CD14-positive monocyte (primary cell): ENCODE measurements around the gene HID1. TPM values are rescaled to one million over a fixed set of nuclear protein-coding genes. Genes with fewer than 3 reads are reported as not detected.
A peak's percentile ranks its signal among the peaks of the same experiment; 100 is the strongest.
"Not testable (repeated sequence)": the region's sequence is repeated elsewhere in the genome, so short reads cannot be mapped to it uniquely, and the experiment has no call there.

ENCODE experiments used
- DNase-seq, 3 donors: peaks; one replicate each; pipeline ENCODE4 v3.0.0-alpha.2; 2011 to 2022
- H2AFZ ChIP-seq: 2 replicates; pipeline ENCODE4 v1.6.0; 2012; ENCODE audit warnings: mild to moderate bottlenecking, low read depth, low read length, inconsistent platforms; ENCODE audit not compliant: insufficient read depth, poor library complexity, severe bottlenecking
- H3K27ac ChIP-seq, 2 donors: 1 replicate in 1 of 2; 2 replicates in 1 of 2; pipeline ENCODE4 v1.5.1; 2012 to 2013; ENCODE audit warnings: low read length in 2 of 2, control low read depth in 1 of 2, inconsistent platforms in 1 of 2, low read depth in 1 of 2, mild to moderate bottlenecking in 1 of 2
- H3K27me3 ChIP-seq, 2 donors: one replicate each; pipeline versions ENCODE4 v1.6.0 to v1.6.1; 2011 to 2013; ENCODE audit warnings: low read length in 2 of 2; ENCODE audit not compliant: control insufficient read depth in 2 of 2, insufficient read depth in 2 of 2
- H3K36me3 ChIP-seq, 2 donors: replicated peaks in 1 of 2; 1 replicate in 1 of 2; 2 replicates in 1 of 2; pipeline versions ENCODE4 v1.5.1 to v1.6.1; 2012 to 2013; ENCODE audit warnings: low read length in 2 of 2, control low read depth in 1 of 2, inconsistent platforms in 1 of 2, mild to moderate bottlenecking in 1 of 2; ENCODE audit not compliant: insufficient read depth in 2 of 2, control insufficient read depth in 1 of 2
- H3K4me1 ChIP-seq, 2 donors: 1 replicate in 1 of 2; 2 replicates in 1 of 2; pipeline versions ENCODE4 v1.5.1 to v1.6.1; 2012 to 2013; ENCODE audit warnings: low read length in 2 of 2, control low read depth in 1 of 2, inconsistent platforms in 1 of 2, mild to moderate bottlenecking in 1 of 2, moderate library complexity in 1 of 2; ENCODE audit not compliant: insufficient read depth in 2 of 2, control insufficient read depth in 1 of 2
- H3K4me2 ChIP-seq: replicated peaks from 2 replicates; pipeline ENCODE3; 2012; ENCODE audit warnings: low read length, moderate library complexity, mild to moderate bottlenecking; ENCODE audit not compliant: poor library complexity, severe bottlenecking; ENCODE audit errors: extremely low read depth
- H3K4me3 ChIP-seq, 3 experiments: fragments of 200-600 bp in 1 of 3; sonication (generic) in 1 of 3; replicated peaks in 1 of 3; 1 replicate in 2 of 3; 2 replicates in 1 of 3; pipeline ENCODE4 v1.5.1; 2011 to 2013; ENCODE audit warnings: low read length in 3 of 3, mild to moderate bottlenecking in 3 of 3, control low read depth in 2 of 3, low read depth in 2 of 3, inconsistent platforms in 1 of 3, moderate library complexity in 1 of 3
- H3K79me2 ChIP-seq: 2 replicates; pipeline ENCODE4 v1.6.0; 2012; ENCODE audit warnings: mild to moderate bottlenecking, control low read depth, inconsistent platforms, low read length, moderate library complexity; ENCODE audit not compliant: insufficient read depth
- H3K9ac ChIP-seq: 2 replicates; pipeline ENCODE4 v1.6.0; 2017; ENCODE audit warnings: low read length, mild to moderate bottlenecking; ENCODE audit not compliant: insufficient read depth, poor library complexity, severe bottlenecking
- H3K9me3 ChIP-seq, 2 donors: replicated peaks in 1 of 2; 1 replicate in 1 of 2; 2 replicates in 1 of 2; pipeline versions ENCODE4 v1.5.1 to v1.6.1; 2012 to 2013; ENCODE audit warnings: low read length in 2 of 2, control low read depth in 1 of 2; ENCODE audit not compliant: control insufficient read depth in 1 of 2, insufficient read depth in 1 of 2
- H4K20me1 ChIP-seq: 2 replicates; pipeline ENCODE4 v1.6.0; 2012; ENCODE audit warnings: mild to moderate bottlenecking, low read length, control low read depth, moderate library complexity; ENCODE audit not compliant: insufficient read depth
- H3K27ac Mint-ChIP-seq, 7 donors: one replicate each; pipeline ENCODE4 v1.8.0; 2020; ENCODE audit warnings: mild to moderate bottlenecking in 7 of 7, mixed read lengths in 7 of 7, moderate library complexity in 6 of 7, inconsistent platforms in 2 of 7
- H3K27me3 Mint-ChIP-seq, 3 donors: one replicate each; pipeline ENCODE4 v1.8.0; 2021 to 2022; ENCODE audit warnings: low read depth in 3 of 3, mild to moderate bottlenecking in 3 of 3, mixed read lengths in 3 of 3, moderate library complexity in 3 of 3, inconsistent platforms in 1 of 3
- H3K36me3 Mint-ChIP-seq, 2 donors: one replicate each; pipeline ENCODE4 v1.8.0; 2020; ENCODE audit warnings: mixed read lengths in 2 of 2, inconsistent platforms in 1 of 2, mild to moderate bottlenecking in 1 of 2
- H3K4me1 Mint-ChIP-seq: one replicate; pipeline ENCODE4 v1.8.0; 2020; ENCODE audit warnings: mild to moderate bottlenecking, mixed read lengths
- H3K4me3 Mint-ChIP-seq, 2 donors: one replicate each; pipeline ENCODE4 v1.8.0; 2020; ENCODE audit warnings: mild to moderate bottlenecking in 2 of 2, mixed read lengths in 2 of 2, moderate library complexity in 1 of 2
- H3K9me3 Mint-ChIP-seq, 7 donors: one replicate each; pipeline ENCODE4 v1.8.0; 2020 to 2022; ENCODE audit warnings: mixed read lengths in 7 of 7, mild to moderate bottlenecking in 6 of 7, moderate library complexity in 6 of 7, inconsistent platforms in 2 of 7
- WGBS: methylation state at CpG from one replicate; pipeline ENCODE4 v1.1.5; 2013; ENCODE audit warnings: missing lambda C conversion rate; ENCODE audit not compliant: insufficient coverage; 5-methylcytosine and 5-hydroxymethylcytosine counted together
- intact Hi-C, 2 donors: fragments of 100-400 bp; cut with micrococcal nuclease; formaldehyde crosslinking; loops; one replicate each; pipeline versions ENCODE4 v1.15.0 to v1.15.1; 2023
- polyA plus RNA-seq, 3 donors: library from polyadenylated mRNA; depleted of rRNA in 1 of 3; unstranded in 2 of 3; stranded (reverse) in 1 of 3; fragments of 300-500 nt in 2 of 3; fragments of >200 nt in 1 of 3; fragmentation: Illumina TruSeq in 2 of 3; gene quantifications; 1 replicate in 2 of 3; 2 replicates in 1 of 3; pipeline ENCODE4 v1.2.3, GENCODE V29; 2012 to 2021
- TF ChIP-seq, protein P1 (sequence below): fragments of 200-600 bp; IDR thresholded peaks from one replicate; pipeline ENCODE4 v1.8.0; 2022; ENCODE audit warnings: antibody characterized with exemption, mild to moderate bottlenecking

HID1 gene
- polyA plus RNA-seq, 3 donors: not detected

- Mint-ChIP-seq H3K36me3 (no peaks in the 10 kb centered on the region), H3K27ac (peak within 1 kb of the TSS; percentile 35 to 90 (median 78)), H3K27me3 (peaks cover 44 to 56% (median 50%) of the 10 kb centered on the region in 3 donors), H3K4me3 (peak within 1 kb of the TSS; percentile 81 to 88), H3K9me3 (peaks cover 0 to 2% (median 0%) of the 10 kb centered on the region in 7 donors), H3K4me1 (peaks cover 34% of the 10 kb centered on the region)
- peak; percentile 91 to 95 (median 92) for DNase-seq
- Histone ChIP-seq H4K20me1 (no peaks in the 10 kb centered on the region), H3K9me3 (no peaks in the 10 kb centered on the region), H3K9ac (peak within 1 kb of the TSS; percentile 43), H3K79me2 (no peaks in the 10 kb centered on the region), H3K36me3 (no peaks in the 10 kb centered on the region), H3K4me3 (peak within 1 kb of the TSS; percentile 37 to 79 (median 41)), H3K27ac (peak within 1 kb of the TSS in 1 of 2 donors; percentile 35), H3K4me1 (peaks cover 30 to 36% of the 10 kb centered on the region in 2 donors), H3K4me2 (peak within 1 kb of the TSS; percentile 97), H3K27me3 (peaks cover 17 to 48% of the 10 kb centered on the region in 2 donors), H2AFZ (peak within 1 kb of the TSS; percentile 78)
- WGBS: under 1% methylated on average over 43 of the region's 51 CpGs
- intact Hi-C loops: loop anchor here in 1 of 2 donors (10.0 kb wide), 1 partner anchor 47 kb away; no protein-coding TSS in a partner anchor
- TF ChIP-seq, protein P1, sequence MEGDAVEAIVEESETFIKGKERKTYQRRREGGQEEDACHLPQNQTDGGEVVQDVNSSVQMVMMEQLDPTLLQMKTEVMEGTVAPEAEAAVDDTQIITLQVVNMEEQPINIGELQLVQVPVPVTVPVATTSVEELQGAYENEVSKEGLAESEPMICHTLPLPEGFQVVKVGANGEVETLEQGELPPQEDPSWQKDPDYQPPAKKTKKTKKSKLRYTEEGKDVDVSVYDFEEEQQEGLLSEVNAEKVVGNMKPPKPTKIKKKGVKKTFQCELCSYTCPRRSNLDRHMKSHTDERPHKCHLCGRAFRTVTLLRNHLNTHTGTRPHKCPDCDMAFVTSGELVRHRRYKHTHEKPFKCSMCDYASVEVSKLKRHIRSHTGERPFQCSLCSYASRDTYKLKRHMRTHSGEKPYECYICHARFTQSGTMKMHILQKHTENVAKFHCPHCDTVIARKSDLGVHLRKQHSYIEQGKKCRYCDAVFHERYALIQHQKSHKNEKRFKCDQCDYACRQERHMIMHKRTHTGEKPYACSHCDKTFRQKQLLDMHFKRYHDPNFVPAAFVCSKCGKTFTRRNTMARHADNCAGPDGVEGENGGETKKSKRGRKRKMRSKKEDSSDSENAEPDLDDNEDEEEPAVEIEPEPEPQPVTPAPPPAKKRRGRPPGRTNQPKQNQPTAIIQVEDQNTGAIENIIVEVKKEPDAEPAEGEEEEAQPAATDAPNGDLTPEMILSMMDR: no peak
Measured at GRCh38 chr17:74987418-74987908, 14.9 kb upstream of the HID1 start, which contains the start of gene CDR2L. Gene CDR2L (plus strand): TSS chr17:74987632. CDS start chr17:74988044, 412 bp downstream.

DNA sequence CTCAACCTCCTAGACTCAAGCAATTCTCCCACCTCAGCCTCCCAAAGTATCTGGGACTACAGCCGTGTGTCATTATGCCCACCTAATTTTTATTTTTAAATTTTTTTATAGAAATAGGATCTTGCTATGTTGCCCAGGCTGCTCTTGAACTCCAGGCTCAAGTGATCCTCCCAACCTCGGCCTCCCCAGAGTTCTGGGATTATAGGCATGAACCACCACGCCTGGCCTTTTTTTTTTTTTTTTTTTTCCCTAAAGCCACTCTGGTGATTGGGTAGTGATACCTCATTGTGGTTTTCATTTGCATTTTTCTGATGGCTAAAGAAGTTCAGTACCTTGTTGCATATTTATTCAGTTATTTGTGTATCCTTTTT lies 13.6 kb upstream of the HID1 start:
- H3K4me3 Mint-ChIP-seq: no peak overlapping the region
- peaks cover 25 to 59% of the 10 kb centered on the region in 2 donors for H3K27me3 ChIP-seq
- peaks cover 0 to 7% (median 3%) of the 10 kb centered on the region in 7 donors for H3K9me3 Mint-ChIP-seq
- peaks cover 41 to 49% of the 10 kb centered on the region in 2 donors for H3K4me1 ChIP-seq
- WGBS: no CpG with 5 or more reads among the region's 3 CpGs
- peaks cover 0 to 2% of the 10 kb centered on the region in 2 donors for H3K36me3 Mint-ChIP-seq
- DNase-seq: no peak
- no peak overlapping the region for H3K4me3 ChIP-seq
- peaks cover 33% of the 10 kb centered on the region for H3K4me1 Mint-ChIP-seq
- peaks cover 52 to 64% (median 61%) of the 10 kb centered on the region in 3 donors for H3K27me3 Mint-ChIP-seq
- H3K9me3 ChIP-seq: no peaks in the 10 kb centered on the region
- no peaks in the 10 kb centered on the region for H3K79me2 ChIP-seq
- TF ChIP-seq, protein P1: no peak
- H3K27ac ChIP-seq: no peak overlapping the region
- no peaks in the 10 kb centered on the region for H4K20me1 ChIP-seq
- no peaks in the 10 kb centered on the region for H3K36me3 ChIP-seq
- peak overlapping the region in 1 of 7 donors; percentile 30 for H3K27ac Mint-ChIP-seq
- no peak overlapping the region for H2AFZ ChIP-seq
- intact Hi-C loops: loop anchor here in 1 of 2 donors (10.0 kb wide), 1 partner anchor 49 kb away; no protein-coding TSS in a partner anchor
- H3K9ac ChIP-seq: no peak overlapping the region
- no peak overlapping the region for H3K4me2 ChIP-seq

GRCh38 chr17:74982663-74983313 lies 10.2 kb upstream of the HID1 start:
- H3K9me3 ChIP-seq, H3K36me3 ChIP-seq, DNase-seq, H3K79me2 ChIP-seq, H3K36me3 Mint-ChIP-seq, H3K27ac ChIP-seq, H4K20me1 ChIP-seq: not testable (repeated sequence)
- intact Hi-C loops: loop anchor here in 1 of 2 donors (10.0 kb wide), 1 partner anchor 52 kb away; no protein-coding TSS in a partner anchor
- Mint-ChIP-seq H3K4me1 (peaks cover 32% of the 10 kb centered on the region), H3K27ac (peak overlapping the region in 1 of 7 donors; percentile 12), H3K9me3 (peaks cover 0 to 12% (median 3%) of the 10 kb centered on the region in 7 donors), H3K4me3 (peak overlapping the region in 1 of 2 donors; percentile 92), H3K27me3 (peaks cover 53 to 72% (median 72%) of the 10 kb centered on the region in 3 donors)
- H3K27me3 ChIP-seq: peaks cover 21 to 55% of the 10 kb centered on the region in 2 donors
- H3K9ac ChIP-seq: peak overlapping the region; percentile 34
- H3K4me2 ChIP-seq: peak overlapping the region; percentile 77
- WGBS: 13% methylated on average over 9 of the region's 14 CpGs
- peaks cover 32 to 40% of the 10 kb centered on the region in 2 donors for H3K4me1 ChIP-seq
- H3K4me3 ChIP-seq: peak overlapping the region in 1 of 3 experiments; percentile 76
- H2AFZ ChIP-seq: peak overlapping the region; percentile 85
